Activated CD4-positive, alpha-beta T cell treated with anti-CD3 and anti-CD28 coated beads, Interleukin-2, Interleukin-6, amounts not matched to agents 100 ng/mL and 50 ng/mL, durations not matched to agents 16 hours and 8 hours (primary cell): ENCODE results near the gene CSPG4.
A peak's percentile ranks its signal among the peaks of the same experiment; 100 is the strongest.
"Not testable (repeated sequence)": the region's sequence is repeated elsewhere in the genome, so short reads cannot be mapped to it uniquely, and the experiment has no call there.

Experiments used
- DNase-seq: peaks from one replicate; pipeline ENCODE4 v3.0.0-alpha.2; 2020

CSPG4 gene

GRCh38 chr15:75738014-75738646 is 25.5 kb upstream of the CSPG4 start:
- DNase-seq: no peak

DNA sequence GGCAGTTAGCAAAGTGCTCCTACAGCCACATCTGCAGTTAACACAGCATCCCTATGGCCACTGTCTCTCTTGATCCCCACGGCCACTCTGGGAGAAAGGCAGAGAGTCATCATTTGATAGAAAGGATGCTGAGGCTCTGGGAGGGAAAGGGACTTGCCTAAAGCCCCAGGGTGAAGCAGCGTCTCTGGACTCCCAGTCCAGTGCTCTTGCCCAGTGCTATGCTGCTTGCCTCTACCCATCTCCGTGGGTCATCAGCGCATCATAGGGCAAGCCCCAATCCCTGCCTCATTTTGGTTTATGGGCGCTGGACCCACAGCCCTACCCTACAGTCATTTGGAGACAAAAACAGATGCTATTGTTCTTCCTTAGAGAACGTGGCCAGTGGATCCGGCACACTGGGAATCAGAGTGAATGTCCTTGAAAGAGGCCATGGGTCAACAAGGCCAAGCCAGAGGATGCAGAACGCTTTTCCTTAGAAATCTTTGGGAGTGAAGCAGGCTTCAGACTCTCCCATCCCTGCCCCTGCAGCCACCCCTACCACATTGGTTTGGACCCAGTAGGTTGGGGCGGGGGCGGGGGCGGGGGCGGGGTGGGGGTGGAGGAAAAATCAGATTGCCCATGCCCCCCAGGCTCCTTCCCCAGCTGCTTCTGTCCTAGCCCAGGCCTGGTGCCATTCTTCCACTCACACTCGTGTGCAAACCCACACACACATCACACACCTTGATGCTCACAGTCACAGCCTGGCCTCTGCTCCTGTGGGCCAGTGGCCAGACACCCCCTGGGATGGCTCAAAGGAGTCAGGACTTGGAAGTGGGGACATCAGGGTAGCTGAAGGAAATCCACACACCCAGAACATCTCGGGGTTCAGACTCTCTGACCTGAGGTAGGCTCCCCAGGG is 24.7 kb upstream of the CSPG4 start:
- not testable (repeated sequence) for DNase-seq

GRCh38 chr15:75736256-75736655 is 23.6 kb upstream of the CSPG4 start:
- DNase-seq: no peak

GRCh38 chr15:75734861-75735760 is 22.5 kb upstream of the CSPG4 start:
- not testable (repeated sequence) for DNase-seq

- DNase-seq: no peak
Observed at GRCh38 chr15:75733761-75734651, 21.4 kb upstream of the CSPG4 start.

- peak; percentile 71 for DNase-seq
Observed at GRCh38 chr15:75732809-75733451, 20.3 kb upstream of the CSPG4 start.

GRCh38 chr15:75732177-75732808 is 19.6 kb upstream of the CSPG4 start:
- DNase-seq: no peak

DNA sequence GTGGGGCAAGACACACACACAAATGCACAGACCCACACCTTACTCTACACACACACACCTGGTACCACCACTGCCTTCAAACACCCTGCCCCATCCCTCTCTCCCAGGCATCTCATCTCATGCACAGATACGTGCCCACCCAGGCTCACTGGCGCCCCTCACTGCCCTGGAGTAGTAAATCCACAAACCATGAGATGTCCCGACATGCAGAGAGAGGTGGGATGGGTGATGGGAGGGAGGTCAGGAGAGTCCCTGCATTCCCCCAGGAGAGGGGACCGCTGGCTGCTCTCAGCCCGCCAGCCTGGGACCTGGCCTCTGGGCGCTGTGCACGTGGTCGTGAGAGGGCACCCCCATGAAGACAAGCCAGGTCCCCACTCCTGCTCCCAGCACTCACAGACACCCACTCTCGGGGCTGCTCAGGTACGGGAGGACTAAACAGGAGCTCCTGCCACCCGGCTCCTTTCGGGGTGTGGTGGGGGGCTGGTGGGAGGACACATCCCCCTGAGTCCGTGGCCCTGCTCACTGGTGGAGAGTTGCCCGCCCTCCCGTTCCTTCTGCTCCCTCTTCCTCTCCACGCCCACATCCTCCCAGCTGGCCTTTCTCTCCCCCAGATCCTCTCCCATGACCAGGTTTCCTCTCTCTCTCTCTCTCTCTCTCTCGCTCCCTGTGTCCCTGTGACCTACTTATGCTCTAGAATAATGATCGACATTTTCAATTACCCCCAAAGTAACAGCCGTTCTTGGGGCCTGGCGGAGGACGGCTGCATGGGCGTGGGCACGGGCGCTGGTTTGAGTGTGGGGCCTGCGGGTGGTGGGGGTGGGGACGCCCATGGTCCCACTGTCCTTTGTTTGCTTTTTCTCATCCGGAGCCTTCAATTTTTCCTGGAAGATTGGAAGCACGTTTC is 18.9 kb upstream of the CSPG4 start:
- DNase-seq: no peak

DNA sequence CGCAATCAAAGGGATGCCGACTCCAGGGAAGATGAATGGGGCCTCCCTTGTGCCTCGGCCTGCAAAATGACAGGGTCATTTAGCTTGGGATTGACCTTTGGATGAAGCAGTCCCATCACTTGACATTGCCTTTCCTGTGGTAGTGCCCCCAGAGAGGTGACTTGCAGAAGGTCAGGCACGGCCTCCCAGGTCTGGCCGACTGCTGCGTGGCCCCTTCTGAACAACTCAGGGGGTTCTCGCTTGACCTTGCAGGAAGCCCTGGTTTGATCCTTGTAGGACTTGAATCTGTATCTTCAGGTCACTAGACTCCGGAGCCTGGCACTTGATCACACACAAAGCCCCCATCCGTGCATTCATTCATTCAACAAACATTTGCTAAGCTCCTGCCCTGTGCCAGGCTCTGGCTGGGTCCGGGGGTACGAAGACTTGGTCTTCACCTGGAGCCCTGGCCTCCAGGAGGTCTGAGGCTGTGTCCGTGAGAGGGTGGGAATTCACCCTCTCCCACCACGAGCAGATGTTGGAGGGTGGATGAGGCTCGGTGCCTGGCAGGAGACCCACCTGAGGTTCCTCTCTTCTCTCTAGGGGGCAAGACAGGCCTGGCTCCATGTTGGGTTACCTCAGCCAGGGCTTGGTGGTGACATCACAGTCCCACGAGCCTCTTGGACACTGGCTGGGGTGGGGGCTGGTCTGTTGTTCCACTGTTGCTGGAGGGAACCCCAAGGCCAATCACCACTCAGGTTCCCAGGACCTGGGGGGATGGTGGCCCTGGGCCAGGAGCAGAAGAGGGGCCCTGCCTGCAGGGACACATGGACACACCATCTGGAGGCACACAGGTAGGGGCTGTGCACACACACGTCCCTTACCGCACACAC is 18.0 kb upstream of the CSPG4 start:
- not testable (repeated sequence) for DNase-seq

GRCh38 chr15:75729326-75730069 is 16.9 kb upstream of the CSPG4 start:
- DNase-seq: no peak

GRCh38 chr15:75727851-75728715 is 15.4 kb upstream of the CSPG4 start:
- peak; percentile 73 for DNase-seq

DNA sequence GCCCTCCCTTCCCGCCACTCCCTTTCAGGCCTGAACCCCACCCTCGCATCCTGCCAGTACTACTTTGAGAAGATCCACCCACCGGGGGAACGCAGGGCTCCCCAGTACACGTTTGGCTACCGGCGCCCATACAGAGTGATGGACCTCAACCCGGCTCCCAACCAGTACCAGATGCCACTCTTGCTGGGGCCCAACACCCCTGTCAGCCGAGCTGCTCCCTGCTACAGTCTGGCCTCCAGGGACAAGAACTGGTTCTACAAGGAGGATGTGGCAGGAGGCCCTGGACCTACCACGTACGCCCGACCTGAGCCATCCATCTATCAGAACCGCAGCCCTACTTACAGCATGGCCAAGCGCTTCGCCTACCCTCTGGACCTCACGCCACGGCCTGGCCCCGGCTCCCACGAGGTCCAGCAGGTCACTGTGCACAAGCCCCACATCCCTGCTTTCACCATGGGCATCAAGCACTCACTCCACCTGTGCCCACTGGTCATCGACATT is 14.4 kb upstream of the CSPG4 start:
- no peak for DNase-seq

- DNase-seq: no peak
Observed at GRCh38 chr15:75725719-75726607, 13.3 kb upstream of the CSPG4 start.

DNA sequence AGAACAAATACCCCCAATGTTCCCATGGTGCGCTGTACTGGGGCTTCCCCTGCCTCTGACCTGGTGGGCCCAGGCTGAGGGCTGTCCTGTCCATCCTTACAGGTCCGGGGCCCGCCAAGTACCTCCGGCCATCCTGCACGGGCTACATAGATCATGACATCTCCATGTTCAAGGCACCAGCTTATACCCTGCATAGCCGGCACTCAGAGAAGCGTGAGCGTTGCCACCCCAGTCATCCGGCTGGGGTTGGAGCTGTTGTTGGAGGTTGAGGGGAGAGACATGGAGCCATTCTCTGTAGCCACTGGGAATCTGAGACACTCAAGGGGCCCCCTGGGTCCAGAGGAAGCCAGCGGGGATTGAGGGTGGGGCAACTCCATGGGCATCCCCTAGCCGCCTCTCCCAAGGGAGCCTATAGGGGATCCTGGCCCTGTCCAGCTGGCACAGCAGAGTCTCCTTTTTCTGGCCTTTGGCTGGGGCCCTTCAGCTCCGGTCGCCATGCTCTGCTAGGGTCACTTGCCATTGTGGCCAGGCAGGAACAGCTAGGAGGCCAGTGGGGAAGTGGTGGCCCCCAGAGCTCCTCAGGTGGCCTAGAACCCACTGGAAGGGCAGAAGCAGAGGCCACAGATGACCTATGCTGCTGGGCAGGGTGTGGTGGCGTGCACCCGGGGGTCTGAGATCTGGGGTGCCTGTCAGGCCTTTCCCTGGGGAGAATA is 12.5 kb upstream of the CSPG4 start:
- no peak for DNase-seq
